GM18507 (cell line): ENCODE measurements around the gene PHOSPHO2.
"Not testable (repeated sequence)": the region's sequence is repeated elsewhere in the genome, so short reads cannot be mapped to it uniquely, and the experiment has no call there.

ENCODE experiments used
- DNase-seq: peaks from one replicate; pipeline ENCODE4 v3.0.0; 2011; ENCODE audit warnings: low read depth; ENCODE audit not compliant: insufficient read length; ENCODE audit errors: extremely low spot score
- FAIRE-seq: peaks from 2 replicates; lab custom pipeline; 2011; peaks lifted over from hg19 to GRCh38; lab: Jason Lieb, UNC

The PHOSPHO2 gene

GRCh38 chr2:169683054-169683424 is 11.2 kb upstream of the PHOSPHO2 start:
- DNase-seq, result no peak
- no peak for FAIRE-seq

GRCh38 chr2:169683425-169684134 is 10.7 kb upstream of the PHOSPHO2 start:
- DNase-seq, result no peak
- no peak for FAIRE-seq

DNA sequence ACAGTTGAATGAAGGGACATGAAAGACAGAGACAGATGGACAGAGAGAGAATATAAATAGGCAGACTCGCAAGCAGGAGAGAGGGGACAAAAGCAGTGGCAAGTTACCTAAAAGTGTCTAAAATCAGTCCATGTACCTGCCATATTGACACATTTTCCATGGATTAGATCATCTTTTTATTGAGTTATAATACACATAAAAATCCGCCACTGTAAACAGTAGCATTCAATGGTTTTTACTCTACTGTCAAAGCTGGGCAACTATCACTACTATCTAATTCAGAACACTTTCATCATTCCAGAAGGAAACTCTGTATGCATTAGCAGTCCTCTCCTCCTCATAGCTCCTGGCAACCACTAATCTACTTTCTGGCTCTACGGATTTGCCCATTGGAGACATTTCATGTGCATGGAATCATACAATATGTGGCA is 10.1 kb upstream of the PHOSPHO2 start:
- DNase-seq (no peak), FAIRE-seq (no peak)

DNA sequence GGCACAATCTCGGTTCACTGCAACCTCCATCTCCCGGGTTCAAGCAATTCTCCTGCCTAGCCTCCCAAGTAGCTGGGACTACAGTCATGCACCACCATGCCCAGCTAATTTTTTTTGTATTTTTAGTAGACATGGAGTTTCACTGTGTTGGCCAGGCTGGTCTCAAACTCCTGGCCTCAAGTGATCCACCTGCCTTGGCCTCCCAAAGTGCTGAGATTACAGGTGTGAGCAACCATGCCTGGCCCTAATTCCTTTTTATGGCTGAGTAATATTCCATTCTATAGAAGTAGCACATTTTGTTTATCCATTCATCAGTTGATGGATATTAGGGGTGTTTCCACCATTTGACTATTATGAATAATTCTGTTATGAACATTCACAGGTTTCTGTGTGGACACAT is 9.6 kb upstream of the PHOSPHO2 start:
- not testable (repeated sequence) for DNase-seq, FAIRE-seq

DNA sequence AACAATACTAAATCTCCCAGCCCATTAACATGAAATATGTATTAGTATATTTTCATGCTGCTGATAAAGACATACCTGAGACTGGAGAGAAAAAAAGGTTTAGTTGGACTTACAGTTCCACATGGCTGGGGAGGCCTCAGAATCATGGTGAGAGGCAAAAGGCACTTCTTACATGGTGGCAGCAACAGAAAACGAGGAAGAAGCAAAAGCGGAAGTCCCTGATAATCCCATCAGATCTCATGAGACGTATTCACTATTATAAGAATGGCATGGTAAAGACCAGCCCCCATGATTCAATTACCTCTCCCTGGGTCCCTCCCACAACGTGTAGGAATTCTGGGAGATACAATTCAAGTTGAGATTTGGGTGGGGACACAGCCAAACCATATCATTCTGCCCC is 7.4 kb upstream of the PHOSPHO2 start:
- FAIRE-seq, result not testable (repeated sequence)

GRCh38 chr2:169687943-169688342 is 6.3 kb upstream of the PHOSPHO2 start:
- not testable (repeated sequence) for FAIRE-seq, DNase-seq

More for the DNA sequence above, 7.4 kb upstream of the PHOSPHO2 start:
- DNase-seq, result not testable (repeated sequence)

DNA sequence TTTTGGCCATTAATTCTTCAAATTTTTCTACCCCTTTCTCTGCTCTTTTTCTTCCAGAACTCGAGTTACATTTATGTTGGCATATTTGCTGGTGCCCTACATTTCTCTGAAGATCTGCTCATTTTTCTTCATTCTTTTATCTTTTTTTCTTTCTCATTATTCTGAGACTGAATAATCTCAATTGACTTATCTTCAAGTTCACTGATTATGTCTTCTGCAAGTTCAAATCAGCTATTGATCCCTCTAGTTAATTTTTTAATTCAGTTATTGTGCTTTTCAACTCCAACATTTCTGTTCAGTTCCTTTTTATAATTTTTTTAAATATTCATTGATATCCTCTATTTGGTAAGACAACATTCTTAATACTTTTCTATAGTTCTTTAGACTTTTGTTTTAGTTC is 3.3 kb upstream of the PHOSPHO2 start:
- DNase-seq (no peak), FAIRE-seq (no peak)

GRCh38 chr2:169692718-169693117 is 1.6 kb upstream of the PHOSPHO2 start:
- no peak for FAIRE-seq
- no peak for DNase-seq

DNA sequence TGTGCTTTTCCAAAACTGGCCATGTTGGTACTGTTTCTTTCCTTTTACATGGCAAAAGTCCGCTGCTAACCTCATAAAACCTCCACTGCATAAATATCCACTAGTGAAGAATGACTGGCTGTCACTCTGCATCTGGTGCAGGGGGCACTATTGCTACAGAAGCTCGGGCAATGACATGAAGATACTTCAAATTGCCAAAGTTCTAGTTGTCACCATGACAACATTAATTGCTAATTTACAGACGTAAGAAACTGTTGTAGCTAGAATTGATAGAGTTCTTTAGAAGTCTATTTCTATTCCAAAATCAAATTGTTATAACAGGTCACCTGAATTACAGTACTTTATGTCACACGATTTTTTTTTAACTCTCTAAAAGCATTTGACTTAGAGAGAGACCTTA is 909 bp upstream of the PHOSPHO2 start:
- FAIRE-seq (no peak), DNase-seq (no peak)

DNA sequence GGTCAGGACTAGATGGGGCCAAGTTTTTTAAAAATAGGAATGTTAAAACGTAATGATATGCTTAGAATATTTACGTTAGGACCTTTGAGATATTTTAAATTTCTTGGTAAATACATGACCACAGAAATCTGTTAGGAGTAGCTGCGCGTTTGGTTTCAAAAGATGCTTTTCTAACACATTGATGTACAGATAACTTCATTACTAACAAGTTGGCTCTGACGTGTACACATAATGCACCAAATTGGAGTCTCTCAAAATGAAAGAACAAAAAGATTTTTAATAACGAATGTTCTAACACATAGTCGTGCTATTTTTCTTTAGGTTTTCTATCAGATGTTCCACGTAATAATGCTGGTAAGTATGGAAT is 608 bp downstream of the PHOSPHO2 start:
- FAIRE-seq, result no peak
- DNase-seq, result no peak

DNA sequence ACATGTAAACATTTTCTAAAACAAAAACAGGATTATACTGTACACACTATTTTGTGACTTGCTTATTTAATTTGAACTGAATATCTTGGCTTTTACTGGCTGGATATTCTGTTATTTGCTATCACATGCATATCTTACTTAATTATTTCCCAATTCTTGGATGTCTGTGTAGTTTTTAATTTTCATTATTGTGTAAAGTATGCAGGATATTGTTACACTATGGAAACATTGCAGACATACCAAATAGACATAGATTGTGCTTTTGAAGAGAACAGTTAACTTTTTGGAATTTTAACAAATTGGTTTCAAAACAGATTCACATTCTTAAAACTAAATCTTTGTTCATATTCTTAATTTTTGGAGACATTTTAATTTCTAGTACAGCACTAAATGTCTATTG is 2.1 kb downstream of the PHOSPHO2 start:
- DNase-seq (no peak), FAIRE-seq (no peak)

DNA sequence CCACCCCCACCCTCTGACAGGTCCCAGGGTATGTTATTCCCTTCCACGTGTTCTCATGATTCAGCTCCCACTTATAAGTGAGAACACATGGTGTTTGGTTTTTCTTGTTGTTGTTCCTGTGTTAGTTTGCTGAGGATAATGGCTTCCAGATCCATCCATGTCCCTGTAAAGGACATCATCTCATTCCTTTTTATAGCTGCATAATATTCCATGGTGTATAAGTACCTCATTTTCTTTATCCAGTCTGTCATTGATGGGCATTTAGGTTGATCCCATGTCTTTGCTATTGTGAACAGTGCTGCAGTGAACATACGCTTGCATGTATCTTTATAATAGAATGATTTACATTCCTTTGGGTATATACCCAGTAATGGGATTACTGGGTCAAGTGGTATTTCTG is 4.9 kb downstream of the PHOSPHO2 start:
- FAIRE-seq, DNase-seq: not testable (repeated sequence)

DNA sequence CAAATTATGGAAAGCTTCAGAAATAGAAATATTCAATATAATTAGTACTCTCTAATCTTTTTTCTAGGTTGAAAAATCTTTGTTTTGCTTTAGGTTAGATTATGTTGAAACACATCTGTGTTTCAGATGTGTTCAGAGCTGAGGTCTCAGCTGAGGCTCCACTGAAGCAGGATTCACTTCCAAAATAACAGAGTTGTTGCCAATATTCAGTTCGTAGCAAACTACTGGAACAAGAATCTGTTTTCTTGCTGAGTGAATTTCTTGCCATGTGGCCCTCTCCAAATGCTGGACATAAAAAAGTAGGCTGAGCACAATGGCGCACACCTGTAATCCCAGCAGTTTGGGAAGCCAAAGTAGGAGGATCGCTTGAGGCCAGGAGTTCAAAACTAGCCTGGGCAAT is 8.7 kb downstream of the PHOSPHO2 start:
- FAIRE-seq, result no peak
- no peak for DNase-seq

DNA sequence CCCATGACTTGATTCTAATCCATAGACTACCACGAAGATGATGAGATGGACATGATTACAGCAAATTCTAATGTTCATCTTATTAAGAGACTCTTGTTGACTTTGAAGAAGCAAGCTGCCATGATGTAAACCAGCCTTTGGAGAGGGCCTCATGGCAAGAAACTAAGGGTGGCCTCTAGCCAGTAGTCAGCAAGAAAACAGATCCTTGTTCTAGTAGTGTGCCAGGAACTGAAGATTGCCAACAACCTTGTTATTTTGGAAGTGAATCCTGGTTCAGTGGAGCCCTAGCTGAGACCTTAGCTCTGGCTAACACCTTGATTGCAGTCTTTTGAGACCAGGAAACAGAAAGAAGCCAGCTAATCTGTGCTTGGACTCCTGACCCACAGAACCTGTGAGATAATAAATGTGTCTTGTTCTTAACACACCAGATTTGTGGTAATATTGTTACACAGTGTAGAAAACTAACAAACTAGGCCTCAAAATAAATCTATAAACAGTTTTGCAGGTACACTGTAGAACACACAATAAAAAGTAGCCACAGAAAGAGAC is 10.0 kb downstream of the PHOSPHO2 start:
- FAIRE-seq (no peak), DNase-seq (no peak)

- FAIRE-seq (no peak), DNase-seq (no peak)
These were observed 11.7 kb downstream of the PHOSPHO2 start for GRCh38 chr2:169705927-169706326.

- FAIRE-seq (no peak), DNase-seq (no peak)
These were observed 13.4 kb downstream of the PHOSPHO2 start for GRCh38 chr2:169707626-169708025.

GRCh38 chr2:169709331-169709730 is 15.1 kb downstream of the PHOSPHO2 start:
- no peak for FAIRE-seq
- no peak for DNase-seq

DNA sequence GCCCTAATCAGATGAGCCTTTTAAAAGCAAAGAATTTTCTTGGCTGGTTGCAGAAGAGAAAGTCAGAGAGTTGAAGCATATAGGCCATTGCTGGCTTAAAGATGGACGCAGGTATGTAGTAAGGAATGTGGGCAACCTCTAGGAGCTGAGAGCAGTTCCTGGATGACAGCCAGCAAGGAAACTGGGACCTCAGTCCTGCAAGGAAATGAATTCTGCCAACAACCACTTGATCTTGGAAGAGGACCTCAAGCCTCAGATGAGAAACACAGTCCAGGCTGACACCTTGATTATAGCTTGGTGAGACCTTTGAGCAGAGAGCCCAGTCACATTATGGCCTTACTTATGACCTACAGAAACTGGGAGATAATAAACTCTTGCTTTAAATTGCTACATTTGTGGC is 15.7 kb downstream of the PHOSPHO2 start:
- FAIRE-seq (no peak), DNase-seq (no peak)

DNA sequence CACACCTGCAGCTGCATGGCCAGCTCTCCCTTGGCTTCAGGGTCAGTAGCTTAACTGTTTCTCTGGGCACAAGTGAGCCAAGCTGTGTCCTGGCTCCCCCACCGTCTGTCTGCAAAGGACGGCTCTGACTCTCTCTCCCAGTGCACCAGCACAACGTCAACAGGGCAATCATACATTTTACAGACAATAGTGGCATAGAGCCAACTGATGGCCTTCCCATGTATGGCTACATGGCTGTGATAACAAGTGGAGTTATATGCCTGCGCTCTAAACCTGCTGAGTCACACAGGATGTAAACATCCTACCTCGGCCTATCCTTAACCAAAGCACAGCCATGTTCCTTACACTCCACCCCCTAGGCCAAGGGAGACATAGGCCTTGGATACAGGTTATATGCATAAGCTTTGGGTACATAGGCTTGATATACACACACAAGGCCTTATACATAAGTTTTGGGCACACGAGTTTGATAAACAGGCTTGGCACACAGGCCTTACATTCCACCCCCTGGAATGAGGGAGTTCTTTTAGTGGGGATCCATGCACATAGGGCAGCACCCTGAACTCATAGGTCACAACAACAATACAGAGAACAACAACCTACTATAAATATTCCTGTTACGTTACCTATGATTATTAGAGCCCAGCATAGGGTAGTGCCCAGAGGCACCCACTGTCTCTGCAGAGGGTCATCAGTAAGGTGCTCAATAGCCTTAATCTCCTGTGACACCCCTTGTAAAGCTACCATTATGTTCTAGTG is 17.7 kb downstream of the PHOSPHO2 start:
- DNase-seq, result no peak
- no peak for FAIRE-seq

GRCh38 chr2:169712791-169713227 is 18.5 kb downstream of the PHOSPHO2 start:
- DNase-seq (no peak), FAIRE-seq (no peak)

GRCh38 chr2:169713331-169713730 is 19.1 kb downstream of the PHOSPHO2 start:
- DNase-seq (no peak), FAIRE-seq (no peak)
